ENCODE measurements around the gene TUBA8.
"Not testable (repeated sequence)": the region's sequence is repeated elsewhere in the genome, so short reads cannot be mapped to it uniquely, and the experiment has no call there.

- TF ChIP-seq CTCF, POLR2A, POLR2AphosphoS5 (IDR thresholded peaks at IDR 0.05): not testable (repeated sequence)
Observed at GRCh38 chr22:18073927-18074326, 36.7 kb upstream of the TUBA8 start.

Data from gastroesophageal sphincter (tissue), 3 donors.